Muscle of leg (tissue), 11 donors: ENCODE data around the gene MYRIP. TPM values are rescaled to one million over a fixed set of nuclear protein-coding genes. Genes with fewer than 3 reads are reported as not detected.

Source experiments
- DNase-seq: peaks from one replicate; pipeline ENCODE4 v3.0.0; 2013
- H3K27ac ChIP-seq: one replicate; pipeline ENCODE4 v1.5.1; 2013; ENCODE audit warnings: mild to moderate bottlenecking, low read length, control low read depth
- H3K27me3 ChIP-seq: one replicate; pipeline ENCODE4 v1.6.1; 2013; ENCODE audit warnings: low read length; ENCODE audit not compliant: control insufficient read depth, insufficient read depth
- H3K36me3 ChIP-seq: one replicate; pipeline ENCODE4 v1.6.1; 2013; ENCODE audit warnings: low read length; ENCODE audit not compliant: control insufficient read depth, insufficient read depth
- H3K4me1 ChIP-seq: one replicate; pipeline ENCODE4 v1.6.1; 2013; ENCODE audit warnings: low read length; ENCODE audit not compliant: control insufficient read depth, insufficient read depth
- H3K4me3 ChIP-seq: one replicate; pipeline ENCODE4 v1.5.1; 2013; ENCODE audit warnings: low read length, control low read depth
- H3K9me3 ChIP-seq: replicated peaks from 2 replicates; pipeline ENCODE4 v1.6.1; 2013; ENCODE audit warnings: low read depth, low read length; ENCODE audit not compliant: control insufficient read depth
- WGBS: methylation state at CpG from one replicate; pipeline ENCODE4 v1.1.5; 2013; ENCODE audit warnings: missing lambda C conversion rate; ENCODE audit not compliant: insufficient coverage; 5-methylcytosine and 5-hydroxymethylcytosine counted together
- polyA plus RNA-seq, 8 donors: library from polyadenylated mRNA; unstranded; fragments of 120-200 nt; gene quantifications; one replicate each; pipeline versions ENCODE4 v1.2.1 to v1.2.3, GENCODE V29; 2013; ENCODE audit warnings: inconsistent platforms in 1 of 8, low replicate concordance in 1 of 8; ENCODE audit not compliant: insufficient read length in 8 of 8, insufficient read depth in 1 of 8
- total RNA-seq: library from RNA; stranded (reverse); fragments of 120-200 nt; gene quantifications from one replicate; pipeline ENCODE4 v1.2.4, GENCODE V29; 2013

Gene MYRIP
- total and polyA plus RNA-seq, 9 donors, result 0.43 to 1.3 (median 0.75) TPM

DNA sequence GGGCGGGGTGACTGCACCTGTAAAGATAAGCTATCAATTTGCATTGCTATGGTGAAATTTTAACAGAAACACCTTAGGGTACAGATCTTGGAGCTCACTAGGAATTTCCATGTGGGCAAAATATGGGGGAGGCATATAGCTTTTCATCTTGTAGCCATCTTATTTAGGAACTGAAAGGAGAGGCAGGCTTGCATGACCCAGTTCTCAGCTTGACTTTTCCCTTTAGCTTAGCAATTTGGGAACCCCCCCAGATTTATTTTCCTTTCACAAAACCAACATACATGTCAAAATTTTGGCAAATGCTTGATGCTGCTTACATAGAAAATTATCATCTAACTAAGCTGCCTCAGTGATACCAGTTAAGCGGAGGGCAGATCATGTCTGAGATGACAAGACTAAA lies 445.1 kb downstream of the MYRIP start:
- Histone ChIP-seq H3K4me3 (no peak overlapping the region), H3K27ac (no peak overlapping the region), H3K27me3 (no peaks in the 10 kb centered on the region), H3K9me3 (no peaks in the 10 kb centered on the region), H3K36me3 (no peaks in the 10 kb centered on the region), H3K4me1 (no peaks in the 10 kb centered on the region)
- no peak for DNase-seq
- no CpG with 5 or more reads among the region's 2 CpGs for WGBS

DNA sequence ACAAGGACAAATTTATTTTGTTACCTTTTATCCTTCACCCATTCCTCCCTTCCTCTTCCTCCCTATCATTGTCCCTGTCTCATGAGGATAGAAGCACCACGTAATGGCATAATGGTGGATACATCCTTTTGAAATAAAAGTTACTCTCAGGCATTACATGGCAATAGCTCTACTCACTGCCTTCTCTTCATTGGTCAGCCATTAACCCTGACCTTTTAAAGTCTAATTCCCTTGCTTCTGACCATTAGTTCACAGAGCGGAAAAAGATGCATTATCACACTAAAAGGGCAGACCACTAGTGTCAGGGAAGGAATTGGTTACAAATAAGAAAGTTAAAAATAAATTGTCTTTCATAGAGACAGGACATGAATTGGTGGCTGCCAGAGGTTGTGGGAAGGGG lies 445.5 kb downstream of the MYRIP start:
- Histone ChIP-seq H3K4me3 (no peak overlapping the region), H3K4me1 (no peaks in the 10 kb centered on the region), H3K27ac (no peak overlapping the region), H3K27me3 (no peaks in the 10 kb centered on the region), H3K36me3 (no peaks in the 10 kb centered on the region), H3K9me3 (no peaks in the 10 kb centered on the region)
- no peak for DNase-seq
- no CpG with 5 or more reads among the region's 2 CpGs for WGBS

DNA sequence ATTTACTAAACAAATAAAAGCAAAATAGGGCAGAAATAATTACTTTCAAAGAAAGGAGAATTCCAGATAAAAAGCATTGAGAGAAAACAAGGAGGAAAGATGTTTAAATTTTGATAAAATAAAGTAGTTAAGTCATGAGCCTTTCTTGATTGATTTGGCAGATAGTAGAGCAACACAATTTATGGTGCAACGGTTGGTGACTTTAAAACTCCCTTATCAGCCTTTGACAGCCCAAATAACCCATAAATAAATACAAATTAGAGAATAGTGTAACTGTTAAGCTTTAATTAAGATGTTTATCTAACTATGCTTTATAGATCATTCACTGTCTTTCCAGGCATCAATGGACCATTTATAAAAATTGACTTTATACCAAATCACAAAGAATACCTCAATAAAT lies 446.1 kb downstream of the MYRIP start:
- Histone ChIP-seq H3K4me3 (no peak overlapping the region), H3K27me3 (no peaks in the 10 kb centered on the region), H3K36me3 (no peaks in the 10 kb centered on the region), H3K9me3 (no peaks in the 10 kb centered on the region), H3K27ac (no peak overlapping the region), H3K4me1 (no peaks in the 10 kb centered on the region)
- no peak for DNase-seq
- WGBS, result no CpG with 5 or more reads among the region's 1 CpG

DNA sequence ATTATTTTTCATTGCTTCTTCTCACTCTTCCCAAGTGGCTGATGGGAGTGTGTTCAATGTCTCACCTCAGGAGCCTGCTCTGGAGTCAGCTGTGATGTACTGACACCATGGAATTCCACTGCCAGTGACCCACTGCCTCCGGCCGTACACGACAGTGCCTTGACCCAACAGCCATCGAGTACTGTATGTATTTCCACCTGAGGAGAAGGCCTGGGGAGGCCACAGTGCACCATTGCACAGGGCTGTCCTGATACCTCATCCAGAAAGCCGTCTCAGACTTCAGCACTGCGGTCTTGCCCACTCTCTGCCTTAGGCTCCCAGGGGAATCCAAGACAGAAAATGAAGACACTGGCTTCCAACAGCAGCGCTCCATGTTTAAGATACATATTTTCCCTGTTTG lies 448.7 kb downstream of the MYRIP start:
- Histone ChIP-seq H3K4me1 (no peaks in the 10 kb centered on the region), H3K9me3 (no peaks in the 10 kb centered on the region), H3K27me3 (no peaks in the 10 kb centered on the region), H3K36me3 (no peaks in the 10 kb centered on the region), H3K4me3 (no peak overlapping the region), H3K27ac (no peak overlapping the region)
- WGBS, result 80% methylated on average over 6 of the region's 7 CpGs
- DNase-seq, result no peak

DNA sequence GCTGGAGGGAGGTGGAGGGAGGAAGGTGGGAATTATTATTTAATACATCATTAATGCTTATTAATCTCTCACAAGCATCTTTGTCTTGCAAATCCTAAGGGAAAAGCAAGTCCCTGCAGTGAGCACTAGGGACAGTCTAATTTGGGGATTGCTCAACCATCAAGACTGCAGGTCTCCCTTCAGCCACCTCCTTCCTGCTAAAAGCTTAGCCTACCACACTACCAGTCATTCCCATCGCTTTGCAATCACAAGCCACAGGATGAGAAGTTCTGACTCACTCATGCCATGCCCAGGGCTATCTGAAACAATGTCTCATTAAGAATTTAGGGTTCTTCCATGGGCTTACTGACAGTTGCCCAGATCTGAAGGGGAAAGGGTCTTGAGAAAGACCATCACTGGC lies 449.1 kb downstream of the MYRIP start:
- no peaks in the 10 kb centered on the region for H3K27me3 ChIP-seq
- WGBS, result no CpG with 5 or more reads among the region's 1 CpG
- H3K27ac ChIP-seq, result no peak overlapping the region
- H3K4me1 ChIP-seq, result no peaks in the 10 kb centered on the region
- no peaks in the 10 kb centered on the region for H3K36me3 ChIP-seq
- H3K4me3 ChIP-seq, result no peak overlapping the region
- DNase-seq, result no peak
- no peaks in the 10 kb centered on the region for H3K9me3 ChIP-seq

DNA sequence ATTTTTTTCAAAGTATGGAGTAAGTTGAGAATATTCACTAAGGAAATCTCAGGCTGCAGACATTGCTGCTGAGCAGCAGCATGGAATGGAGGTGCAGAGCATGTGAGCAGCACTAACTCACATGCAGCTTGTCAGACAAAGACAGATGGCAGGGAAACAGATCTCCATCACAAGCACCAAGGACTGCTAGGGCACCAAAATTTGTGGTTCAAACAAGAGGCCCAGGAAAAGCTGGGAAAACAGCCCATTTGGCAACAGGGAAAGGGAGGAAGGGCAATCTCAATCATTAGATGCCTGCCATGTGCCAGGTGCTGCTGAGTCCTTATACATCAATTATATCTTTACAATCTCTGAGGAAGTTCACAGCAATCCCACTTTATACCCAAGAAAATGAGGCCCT lies 452.9 kb downstream of the MYRIP start:
- Histone ChIP-seq H3K4me1 (no peaks in the 10 kb centered on the region), H3K9me3 (no peaks in the 10 kb centered on the region), H3K27ac (no peak overlapping the region), H3K36me3 (no peaks in the 10 kb centered on the region), H3K27me3 (no peaks in the 10 kb centered on the region), H3K4me3 (no peak overlapping the region)
- no peak for DNase-seq

DNA sequence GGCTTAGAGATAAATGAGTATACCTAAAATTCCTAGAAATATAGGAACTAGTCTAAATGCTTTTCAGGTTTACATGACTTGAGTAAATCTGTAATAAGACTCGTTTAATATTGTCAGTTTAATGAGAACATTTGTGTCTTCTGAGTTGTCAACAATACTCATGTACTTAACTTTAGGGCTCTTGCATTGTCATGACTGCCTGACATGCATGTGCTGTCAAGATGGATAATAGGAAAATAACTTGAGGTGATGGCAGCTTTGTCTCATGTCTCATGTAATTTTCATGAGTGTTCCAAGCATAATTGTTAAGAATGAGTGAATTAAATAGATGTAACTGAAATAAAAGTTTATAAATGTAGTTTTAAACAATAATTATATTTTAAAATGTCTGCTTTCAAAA lies 455.0 kb downstream of the MYRIP start:
- no CpG with 5 or more reads among the region's 1 CpG for WGBS
- no peak for DNase-seq
- no peaks in the 10 kb centered on the region for H3K9me3 ChIP-seq
- no peaks in the 10 kb centered on the region for H3K4me1 ChIP-seq
- no peaks in the 10 kb centered on the region for H3K36me3 ChIP-seq
- H3K4me3 ChIP-seq, result no peak overlapping the region
- H3K27me3 ChIP-seq, result no peaks in the 10 kb centered on the region
- no peak overlapping the region for H3K27ac ChIP-seq

DNA sequence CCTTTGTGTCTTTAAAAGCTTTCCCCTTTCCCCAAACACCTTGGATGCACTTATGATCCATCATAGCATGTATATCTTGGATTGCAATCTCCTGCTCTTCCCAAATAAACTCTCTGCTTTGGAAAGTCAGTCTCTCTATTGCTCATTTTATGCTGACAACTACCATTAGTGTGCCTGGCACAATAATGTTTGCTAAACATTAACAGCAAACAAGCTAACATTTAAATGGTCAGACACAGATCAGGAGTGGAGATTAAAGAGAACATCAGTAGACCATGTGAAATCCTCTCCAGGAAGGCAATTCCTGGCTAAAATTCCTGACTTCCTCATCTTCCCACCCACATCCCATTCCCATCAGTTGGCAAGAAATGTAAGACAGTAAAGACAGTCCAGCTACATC lies 455.8 kb downstream of the MYRIP start:
- H3K9me3 ChIP-seq, result no peaks in the 10 kb centered on the region
- no peaks in the 10 kb centered on the region for H3K27me3 ChIP-seq
- DNase-seq, result no peak
- H3K4me1 ChIP-seq, result no peaks in the 10 kb centered on the region
- H3K27ac ChIP-seq, result no peak overlapping the region
- H3K36me3 ChIP-seq, result no peaks in the 10 kb centered on the region
- no peak overlapping the region for H3K4me3 ChIP-seq

DNA sequence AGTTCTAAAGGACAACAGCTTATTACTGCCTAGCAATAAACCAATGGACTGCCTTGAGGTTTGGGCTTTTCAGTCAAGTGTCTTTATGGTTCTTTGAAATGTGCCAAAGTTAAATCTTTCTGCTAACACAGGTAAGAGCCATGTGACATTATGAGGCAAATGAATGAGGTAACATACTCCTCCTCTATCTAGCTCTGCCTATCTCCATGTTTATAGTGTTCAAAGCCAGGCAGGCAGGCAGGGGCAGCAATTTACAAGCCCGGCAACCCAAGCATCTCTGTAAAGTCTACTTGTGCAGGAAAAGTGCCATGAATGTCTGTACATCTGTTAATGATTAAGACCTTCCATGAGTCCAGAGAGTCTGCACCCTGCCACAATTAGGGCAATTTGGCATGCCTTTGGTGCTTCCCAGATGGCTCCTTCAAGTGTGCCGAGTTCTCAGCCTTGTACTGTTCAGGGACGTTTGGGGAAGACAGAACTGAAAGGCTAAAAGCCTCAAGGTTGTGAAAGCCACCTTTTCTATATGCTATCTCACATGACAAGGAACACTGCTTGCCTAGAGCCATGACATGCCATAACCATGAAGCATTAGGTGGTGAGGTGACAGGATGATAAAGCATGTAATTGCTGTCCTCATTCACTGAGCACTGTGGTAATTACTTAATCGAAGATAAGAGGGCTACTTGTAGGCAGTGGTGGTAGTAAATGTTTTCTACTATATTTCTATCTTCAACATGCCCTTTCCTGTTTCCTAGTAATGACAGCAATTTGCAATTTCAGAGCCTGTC lies 458.7 kb downstream of the MYRIP start:
- Histone ChIP-seq H3K4me3 (no peak overlapping the region), H3K27ac (no peak overlapping the region), H3K36me3 (no peaks in the 10 kb centered on the region), H3K9me3 (no peaks in the 10 kb centered on the region), H3K27me3 (no peaks in the 10 kb centered on the region), H3K4me1 (no peaks in the 10 kb centered on the region)
- DNase-seq, result no peak
- WGBS, result no CpG with 5 or more reads among the region's 4 CpGs

DNA sequence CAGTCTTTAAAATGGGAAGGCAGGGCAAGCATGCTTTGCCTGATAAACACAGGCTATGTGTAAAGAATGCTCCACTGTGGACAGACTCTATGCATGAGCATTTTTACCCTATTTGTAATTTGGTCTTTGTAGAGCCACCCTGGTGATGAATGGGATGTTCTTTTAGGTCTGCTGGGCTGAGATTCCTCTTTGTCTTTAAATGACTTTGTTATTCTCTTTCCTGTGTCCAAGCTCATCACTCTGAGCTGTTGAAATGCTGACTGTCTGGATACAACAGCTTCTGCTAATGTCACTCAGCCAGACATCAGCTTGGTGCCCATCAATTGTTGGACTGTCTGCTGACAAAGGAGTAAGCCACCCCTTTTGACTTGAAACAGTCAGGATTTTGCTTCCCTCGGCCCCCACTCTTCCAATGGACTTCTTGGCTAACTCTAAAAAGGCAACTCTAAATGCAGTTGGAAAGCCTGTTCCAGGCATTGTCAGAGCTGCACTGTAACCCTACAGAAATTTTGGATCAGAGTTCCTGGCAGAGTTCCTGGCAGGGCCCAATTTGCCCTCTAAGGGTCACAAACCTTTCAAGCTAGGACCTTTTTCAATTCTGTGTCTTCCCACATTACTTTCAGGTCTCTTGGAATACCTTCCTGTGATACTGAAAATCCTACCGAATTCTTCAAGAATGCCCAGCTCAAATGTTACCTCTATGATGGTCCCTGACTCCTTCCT lies 459.6 kb downstream of the MYRIP start:
- no peak overlapping the region for H3K27ac ChIP-seq
- H3K36me3 ChIP-seq, result no peaks in the 10 kb centered on the region
- 80% methylated on average over 2 of the region's 2 CpGs for WGBS
- H3K9me3 ChIP-seq, result no peaks in the 10 kb centered on the region
- no peak for DNase-seq
- H3K27me3 ChIP-seq, result no peaks in the 10 kb centered on the region
- H3K4me3 ChIP-seq, result no peak overlapping the region
- no peaks in the 10 kb centered on the region for H3K4me1 ChIP-seq
